HCT116 (cell line): ENCODE data around the gene FBXO31. TPM values are rescaled to one million over a fixed set of nuclear protein-coding genes. Genes with fewer than 3 reads are reported as not detected.
"Not testable (repeated sequence)": the region's sequence is repeated elsewhere in the genome, so short reads cannot be mapped to it uniquely, and the experiment has no call there.

Source experiments
- ATAC-seq: fragments of 200-7000 bp; cut with Tn5 transposase; 2 replicates; pipeline ENCODE4 v1.9.1; 2020; ENCODE audit warnings: mild to moderate bottlenecking, moderate library complexity
- BruUV-seq: library from RNA; stranded (reverse); fragments of 400-500 nt; replicated peaks from 2 replicates; lab custom pipeline; 2021; lab: Mats Ljungman, UMichigan
- CTCF ChIA-PET: fragments of 300-600 bp; sonication (Branson Sonifier 250); formaldehyde crosslinking; loops from one replicate; lab custom pipeline; 2021; ENCODE audit warnings: antibody characterized with exemption; lab: Charles Lee
- POLR2A ChIA-PET: fragments of 300-600, 350-600 bp; sonication (Branson Sonifier 250); formaldehyde crosslinking; loops from one replicate; lab custom pipeline; 2021; ENCODE audit warnings: antibody characterized with exemption; lab: Charles Lee
- RAD21 ChIA-PET, 2 experiments: fragments of 300-600 bp; sonication (Branson Sonifier 250); formaldehyde crosslinking; loops; one replicate each; lab custom pipeline; 2023; ENCODE audit warnings: low total read pairs in 2 of 2; ENCODE audit not compliant: uncharacterized antibody in 2 of 2, unreplicated experiment in 2 of 2, low non-redundant PET in 1 of 2; lab: Charles Lee
- DNase-seq: peaks from one replicate; pipeline ENCODE4 v3.0.0-alpha.2; 2010; ENCODE audit warnings: low read depth, low spot score
- H2AFZ ChIP-seq: fragments of 200-600 bp; shearing (Covaris generic), sonication (generic); 2 replicates; pipeline ENCODE4 v1.6.1; 2017; ENCODE audit warnings: low read depth, mixed run types, mixed read lengths, antibody characterized with exemption, low read length; ENCODE audit not compliant: poor library complexity, severe bottlenecking
- H3K27ac ChIP-seq: 2 replicates; pipeline ENCODE4 v1.5.1; 2012; ENCODE audit warnings: low read depth, low read length
- H3K27me3 ChIP-seq: fragments of 200-600 bp; sonication (generic); 2 replicates; pipeline ENCODE4 v1.6.1; 2016; ENCODE audit warnings: mixed run types, low read length, mixed read lengths; ENCODE audit not compliant: insufficient read depth
- H3K36me3 ChIP-seq, 2 experiments: fragments of 200-500 bp in 1 of 2; fragments of 200-600 bp in 1 of 2; sonication (Bioruptor generic) in 1 of 2; sonication (generic) in 1 of 2; 2 replicates each; pipeline versions ENCODE4 v1.5.1 to v1.6.1; 2014 to 2016; ENCODE audit warnings: low read length in 2 of 2, inconsistent platforms in 1 of 2, mixed read lengths in 1 of 2, mixed run types in 1 of 2; ENCODE audit not compliant: insufficient read depth in 2 of 2, control insufficient read depth in 1 of 2
- H3K4me1 ChIP-seq, 2 experiments: fragments of 200-600 bp in 1 of 2; sonication (generic) in 1 of 2; 2 replicates each; pipeline versions ENCODE4 v1.5.1 to v1.6.1; 2012 to 2017; ENCODE audit warnings: low read length in 2 of 2, inconsistent platforms in 1 of 2, mild to moderate bottlenecking in 1 of 2, mixed read lengths in 1 of 2, mixed run types in 1 of 2, moderate library complexity in 1 of 2; ENCODE audit not compliant: insufficient read depth in 2 of 2, control insufficient read depth in 1 of 2
- H3K4me2 ChIP-seq: fragments of 200-600 bp; sonication (generic); 2 replicates; pipeline ENCODE4 v1.6.1; 2017; ENCODE audit warnings: mixed run types, low read length, mixed read lengths
- H3K4me3 ChIP-seq, 2 experiments: fragments of 200-600 bp in 1 of 2; sonication (generic) in 1 of 2; replicated peaks in 1 of 2; 2 replicates each; pipeline ENCODE4 v1.5.1; 2011 to 2016; ENCODE audit warnings: low read length in 2 of 2, control low read depth in 1 of 2, low read depth in 1 of 2, mild to moderate bottlenecking in 1 of 2, mixed read lengths in 1 of 2, mixed run types in 1 of 2
- H3K79me2 ChIP-seq: fragments of 200-600 bp; sonication (generic); 2 replicates; pipeline ENCODE4 v1.6.1; 2017; ENCODE audit warnings: mild to moderate bottlenecking, mixed run types, low read length, moderate library complexity, mixed read lengths; ENCODE audit not compliant: insufficient read depth
- H3K9ac ChIP-seq: fragments of 200-600 bp; sonication (generic); 2 replicates; pipeline ENCODE4 v1.6.1; 2016; ENCODE audit warnings: low read length, mixed read lengths
- H3K9me2 ChIP-seq: fragments of 200-600 bp; sonication (generic), shearing (Covaris generic); 2 replicates; pipeline ENCODE4 v1.6.1; 2017; ENCODE audit warnings: mixed run types, mild to moderate bottlenecking, moderate library complexity; ENCODE audit not compliant: insufficient read depth
- H3K9me3 ChIP-seq, 2 experiments: fragments of 200-500 bp in 1 of 2; fragments of 200-600 bp in 1 of 2; sonication (Bioruptor generic) in 1 of 2; sonication (generic) in 1 of 2; 2 replicates each; pipeline ENCODE4 v1.6.1; 2014 to 2017; ENCODE audit warnings: low read length in 2 of 2, mixed read lengths in 2 of 2, inconsistent platforms in 1 of 2, low read depth in 1 of 2, mild to moderate bottlenecking in 1 of 2, mixed run types in 1 of 2, moderate library complexity in 1 of 2; ENCODE audit not compliant: control insufficient read depth in 1 of 2, insufficient read depth in 1 of 2
- H4K20me1 ChIP-seq: fragments of 200-600 bp; sonication (generic), shearing (Covaris generic); 2 replicates; pipeline ENCODE4 v1.6.1; 2017; ENCODE audit warnings: mixed run types, mild to moderate bottlenecking, moderate library complexity; ENCODE audit not compliant: insufficient read depth
- MAX ChIP-seq: IDR thresholded peaks from 2 replicates; pipeline ENCODE4 v1.6.1; 2012
- intact Hi-C: fragments of 100-400 bp; cut with micrococcal nuclease; formaldehyde crosslinking; loops from 2 replicates; pipeline ENCODE4 v1.10.0; 2022
- total RNA-seq: library from RNA; stranded (reverse); gene quantifications from one replicate; pipeline ENCODE4 v1.2.1, GENCODE V29; 2021; ENCODE audit not compliant: unreplicated experiment

Gene FBXO31
- total RNA-seq, 1 experiment from 2014 or later = 52.1 TPM

DNA sequence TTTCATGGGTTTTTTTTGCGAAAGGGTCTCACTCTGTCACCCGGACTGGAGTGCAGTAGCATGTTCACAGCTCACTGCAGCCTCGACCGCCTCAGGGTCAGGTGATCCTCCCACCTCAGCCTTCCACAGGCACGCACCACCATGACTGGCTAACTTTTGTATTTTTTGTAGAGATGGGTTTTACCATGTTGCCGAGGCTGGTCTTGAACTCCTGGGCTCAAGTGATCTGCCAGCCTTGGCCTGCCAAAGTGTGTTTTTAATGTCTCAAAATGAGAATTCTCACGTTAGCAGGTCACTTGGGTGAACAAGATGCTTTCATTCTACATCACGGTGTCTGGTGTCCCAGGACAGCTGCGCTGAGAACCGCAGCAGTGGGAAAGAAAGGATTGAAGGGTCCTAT is 3.2 kb downstream of the FBXO31 start:
- no peak for TF ChIP-seq MAX

GRCh38 chr16:87379312-87379752 is 4.2 kb downstream of the FBXO31 start:
- ATAC-seq, BruUV-seq, H3K9ac ChIP-seq, intact Hi-C loops, H3K4me3 ChIP-seq, H3K27me3 ChIP-seq, H2AFZ ChIP-seq, DNase-seq, CTCF ChIA-PET, H3K9me3 ChIP-seq, H3K4me2 ChIP-seq, H3K27ac ChIP-seq, H3K9me2 ChIP-seq, POLR2A ChIA-PET, RAD21 ChIA-PET, H3K36me3 ChIP-seq: not testable (repeated sequence)
- Histone ChIP-seq H3K79me2 (peaks cover 88% of the 10 kb centered on the region), H4K20me1 (peaks cover 17% of the 10 kb centered on the region; the same call in 1 of the 2 replicates), H3K4me1 (peaks cover 31 to 40% of the 10 kb centered on the region in 2 experiments)

More for the DNA sequence above, 3.2 kb downstream of the FBXO31 start:
- DNase-seq = no peak
- Histone ChIP-seq H3K4me1 (peaks cover 36 to 47% of the 10 kb centered on the region in 2 experiments), H3K9me3 (no peaks in the 10 kb centered on the region), H3K9ac (no peak overlapping the region), H2AFZ (no peak overlapping the region), H3K4me2 (no peak overlapping the region), H3K27ac (no peak overlapping the region), H4K20me1 (peaks cover 17% of the 10 kb centered on the region; the same call in 1 of the 2 replicates), H3K36me3 (0 out of 4 replicates have a peak, but pooled peaks cover 0 to 7% of the 10 kb centered on the region in 2 experiments), H3K4me3 (no peak overlapping the region), H3K27me3 (no peaks in the 10 kb centered on the region), H3K79me2 (peaks cover 78% of the 10 kb centered on the region), H3K9me2 (no peaks in the 10 kb centered on the region)
- ChIA-PET RAD21 (no interaction called here), POLR2A (no interaction called here), CTCF (no interaction called here)
- ATAC-seq = no peak
- BruUV-seq = no TSS peak
- intact Hi-C loops = loop anchor here (5.0 kb wide), 1 partner anchor 63 kb away; the partner anchor contains the start of gene C16orf95
